ENCODE data around the gene ECPAS. TPM values are rescaled to one million over a fixed set of nuclear protein-coding genes. Genes with fewer than 3 reads are reported as not detected.
A peak's percentile ranks its signal among the peaks of the same experiment; 100 is the strongest.

The ECPAS gene
- total RNA-seq, 1 experiment from 2014 or later: 122 TPM

GRCh38 chr9:111482694-111483438 lies 1.3 kb downstream of the ECPAS start (continued):
- TF ChIP-seq, protein P1, sequence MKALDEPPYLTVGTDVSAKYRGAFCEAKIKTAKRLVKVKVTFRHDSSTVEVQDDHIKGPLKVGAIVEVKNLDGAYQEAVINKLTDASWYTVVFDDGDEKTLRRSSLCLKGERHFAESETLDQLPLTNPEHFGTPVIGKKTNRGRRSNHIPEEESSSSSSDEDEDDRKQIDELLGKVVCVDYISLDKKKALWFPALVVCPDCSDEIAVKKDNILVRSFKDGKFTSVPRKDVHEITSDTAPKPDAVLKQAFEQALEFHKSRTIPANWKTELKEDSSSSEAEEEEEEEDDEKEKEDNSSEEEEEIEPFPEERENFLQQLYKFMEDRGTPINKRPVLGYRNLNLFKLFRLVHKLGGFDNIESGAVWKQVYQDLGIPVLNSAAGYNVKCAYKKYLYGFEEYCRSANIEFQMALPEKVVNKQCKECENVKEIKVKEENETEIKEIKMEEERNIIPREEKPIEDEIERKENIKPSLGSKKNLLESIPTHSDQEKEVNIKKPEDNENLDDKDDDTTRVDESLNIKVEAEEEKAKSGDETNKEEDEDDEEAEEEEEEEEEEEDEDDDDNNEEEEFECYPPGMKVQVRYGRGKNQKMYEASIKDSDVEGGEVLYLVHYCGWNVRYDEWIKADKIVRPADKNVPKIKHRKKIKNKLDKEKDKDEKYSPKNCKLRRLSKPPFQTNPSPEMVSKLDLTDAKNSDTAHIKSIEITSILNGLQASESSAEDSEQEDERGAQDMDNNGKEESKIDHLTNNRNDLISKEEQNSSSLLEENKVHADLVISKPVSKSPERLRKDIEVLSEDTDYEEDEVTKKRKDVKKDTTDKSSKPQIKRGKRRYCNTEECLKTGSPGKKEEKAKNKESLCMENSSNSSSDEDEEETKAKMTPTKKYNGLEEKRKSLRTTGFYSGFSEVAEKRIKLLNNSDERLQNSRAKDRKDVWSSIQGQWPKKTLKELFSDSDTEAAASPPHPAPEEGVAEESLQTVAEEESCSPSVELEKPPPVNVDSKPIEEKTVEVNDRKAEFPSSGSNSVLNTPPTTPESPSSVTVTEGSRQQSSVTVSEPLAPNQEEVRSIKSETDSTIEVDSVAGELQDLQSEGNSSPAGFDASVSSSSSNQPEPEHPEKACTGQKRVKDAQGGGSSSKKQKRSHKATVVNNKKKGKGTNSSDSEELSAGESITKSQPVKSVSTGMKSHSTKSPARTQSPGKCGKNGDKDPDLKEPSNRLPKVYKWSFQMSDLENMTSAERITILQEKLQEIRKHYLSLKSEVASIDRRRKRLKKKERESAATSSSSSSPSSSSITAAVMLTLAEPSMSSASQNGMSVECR (CRISPR knock-in tag; IDR thresholded peaks at IDR 0.05; ENCODE audit: borderline replicate concordance): 0 out of 2 replicates have a peak, but pooled peaks have one; percentile 21
- TF ChIP-seq USF2 (CRISPR knock-in tag; IDR thresholded peaks at IDR 0.05): no peak
- TF ChIP-seq E2F4 (CRISPR knock-in tag; IDR thresholded peaks at IDR 0.05; ENCODE audit: borderline replicate concordance, low read depth): no peak
- TF ChIP-seq EMX1 (CRISPR knock-in tag; IDR thresholded peaks at IDR 0.05): no peak
- no peak for TF ChIP-seq NR3C1 (CRISPR knock-in tag; conservative IDR thresholded peaks at IDR 0.05; ENCODE audit: low read depth)
- TF ChIP-seq KAT7 (CRISPR knock-in tag; IDR thresholded peaks at IDR 0.05; ENCODE audit: borderline replicate concordance): no peak; the same call in 1 of the 2 replicates
- no peak for TF ChIP-seq PRDM15 (CRISPR knock-in tag; IDR thresholded peaks at IDR 0.05)
- no peak for TF ChIP-seq PRRX2 (CRISPR knock-in tag; IDR thresholded peaks at IDR 0.05)
- TF ChIP-seq MYBL2 (CRISPR knock-in tag; IDR thresholded peaks at IDR 0.05): 0 out of 2 replicates have a peak, but pooled peaks have one; percentile 42
- TF ChIP-seq ZNF671 (CRISPR knock-in tag; IDR thresholded peaks at IDR 0.05): no peak
- no peak for TF ChIP-seq AR (CRISPR knock-in tag; IDR thresholded peaks at IDR 0.05)
- TF ChIP-seq, protein P2, sequence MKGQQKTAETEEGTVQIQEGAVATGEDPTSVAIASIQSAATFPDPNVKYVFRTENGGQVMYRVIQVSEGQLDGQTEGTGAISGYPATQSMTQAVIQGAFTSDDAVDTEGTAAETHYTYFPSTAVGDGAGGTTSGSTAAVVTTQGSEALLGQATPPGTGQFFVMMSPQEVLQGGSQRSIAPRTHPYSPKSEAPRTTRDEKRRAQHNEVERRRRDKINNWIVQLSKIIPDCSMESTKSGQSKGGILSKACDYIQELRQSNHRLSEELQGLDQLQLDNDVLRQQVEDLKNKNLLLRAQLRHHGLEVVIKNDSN (CRISPR knock-in tag; IDR thresholded peaks at IDR 0.05): peak; percentile 26; the same call in 1 of the 2 replicates
- TF ChIP-seq ZNF219 (CRISPR knock-in tag; IDR thresholded peaks at IDR 0.05; ENCODE audit: borderline replicate concordance): no peak
- no peak for TF ChIP-seq MLX (CRISPR knock-in tag; IDR thresholded peaks at IDR 0.05)
- TF ChIP-seq, protein P3, sequence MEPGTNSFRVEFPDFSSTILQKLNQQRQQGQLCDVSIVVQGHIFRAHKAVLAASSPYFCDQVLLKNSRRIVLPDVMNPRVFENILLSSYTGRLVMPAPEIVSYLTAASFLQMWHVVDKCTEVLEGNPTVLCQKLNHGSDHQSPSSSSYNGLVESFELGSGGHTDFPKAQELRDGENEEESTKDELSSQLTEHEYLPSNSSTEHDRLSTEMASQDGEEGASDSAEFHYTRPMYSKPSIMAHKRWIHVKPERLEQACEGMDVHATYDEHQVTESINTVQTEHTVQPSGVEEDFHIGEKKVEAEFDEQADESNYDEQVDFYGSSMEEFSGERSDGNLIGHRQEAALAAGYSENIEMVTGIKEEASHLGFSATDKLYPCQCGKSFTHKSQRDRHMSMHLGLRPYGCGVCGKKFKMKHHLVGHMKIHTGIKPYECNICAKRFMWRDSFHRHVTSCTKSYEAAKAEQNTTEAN (CRISPR knock-in tag; IDR thresholded peaks at IDR 0.05): no peak
- TF ChIP-seq ZNF396 (CRISPR knock-in tag; IDR thresholded peaks at IDR 0.05; ENCODE audit: borderline replicate concordance): no peak
- no peak for TF ChIP-seq IRF2 (CRISPR knock-in tag; IDR thresholded peaks at IDR 0.05; ENCODE audit: borderline replicate concordance, low read depth)
- no peak for TF ChIP-seq ZNF416 (CRISPR knock-in tag; IDR thresholded peaks at IDR 0.05)
- 0 out of 2 replicates have a peak, but pooled peaks have one; percentile 13 for TF ChIP-seq GABPB1 (CRISPR knock-in tag; IDR thresholded peaks at IDR 0.05)
- no peak for TF ChIP-seq NFE2L1 (CRISPR knock-in tag; IDR thresholded peaks at IDR 0.05)
- TF ChIP-seq, protein P4, sequence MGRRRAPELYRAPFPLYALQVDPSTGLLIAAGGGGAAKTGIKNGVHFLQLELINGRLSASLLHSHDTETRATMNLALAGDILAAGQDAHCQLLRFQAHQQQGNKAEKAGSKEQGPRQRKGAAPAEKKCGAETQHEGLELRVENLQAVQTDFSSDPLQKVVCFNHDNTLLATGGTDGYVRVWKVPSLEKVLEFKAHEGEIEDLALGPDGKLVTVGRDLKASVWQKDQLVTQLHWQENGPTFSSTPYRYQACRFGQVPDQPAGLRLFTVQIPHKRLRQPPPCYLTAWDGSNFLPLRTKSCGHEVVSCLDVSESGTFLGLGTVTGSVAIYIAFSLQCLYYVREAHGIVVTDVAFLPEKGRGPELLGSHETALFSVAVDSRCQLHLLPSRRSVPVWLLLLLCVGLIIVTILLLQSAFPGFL (CRISPR knock-in tag; IDR thresholded peaks at IDR 0.05; ENCODE audit: borderline replicate concordance): no peak

Data from WTC11 (cell line).